ENCODE data around the gene GCAT.
A peak's percentile ranks its signal among the peaks of the same experiment; 100 is the strongest.
"Not testable (repeated sequence)": the region's sequence is repeated elsewhere in the genome, so short reads cannot be mapped to it uniquely, and the experiment has no call there.

The GCAT gene

DNA sequence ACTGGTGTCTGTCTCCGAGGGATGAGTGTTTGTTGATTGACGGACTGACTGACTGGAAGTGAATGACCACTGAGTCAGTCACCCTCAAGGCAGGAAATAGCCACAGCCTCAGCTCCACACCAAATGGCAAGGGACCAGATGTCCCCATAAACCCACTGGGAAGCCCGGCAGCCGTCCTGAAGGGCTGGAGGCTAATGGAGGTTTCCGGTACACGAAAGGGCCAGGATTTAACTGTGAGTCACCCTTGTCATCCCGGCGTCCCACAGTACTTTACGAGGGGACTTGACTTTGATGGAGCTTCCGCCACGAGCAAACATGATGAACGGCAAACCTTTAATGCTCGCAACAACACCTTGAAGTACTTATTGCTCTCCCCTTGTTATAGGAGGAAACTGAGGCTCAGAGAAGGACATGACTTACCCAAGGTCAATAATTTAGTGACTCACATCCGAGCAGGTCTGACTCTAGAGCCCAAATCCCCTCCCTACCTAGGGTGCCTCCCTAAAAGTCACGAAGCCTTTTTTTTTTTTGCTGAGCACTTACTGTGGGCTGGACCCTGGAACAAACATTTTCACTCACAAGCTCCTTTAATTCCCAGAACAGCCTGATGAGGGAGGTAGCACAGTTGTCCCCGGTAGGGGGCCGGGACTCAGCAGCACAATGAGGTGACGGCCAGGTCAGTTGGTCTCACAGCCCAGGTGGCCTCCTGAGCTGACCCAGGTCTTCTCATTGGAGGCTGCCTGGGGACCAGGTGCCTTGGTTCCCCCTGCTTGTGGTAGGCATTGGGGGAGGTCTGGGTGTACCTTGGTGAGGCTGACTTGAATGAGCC lies 25.2 kb upstream of the GCAT start:
- no peak for DNase-seq

DNA sequence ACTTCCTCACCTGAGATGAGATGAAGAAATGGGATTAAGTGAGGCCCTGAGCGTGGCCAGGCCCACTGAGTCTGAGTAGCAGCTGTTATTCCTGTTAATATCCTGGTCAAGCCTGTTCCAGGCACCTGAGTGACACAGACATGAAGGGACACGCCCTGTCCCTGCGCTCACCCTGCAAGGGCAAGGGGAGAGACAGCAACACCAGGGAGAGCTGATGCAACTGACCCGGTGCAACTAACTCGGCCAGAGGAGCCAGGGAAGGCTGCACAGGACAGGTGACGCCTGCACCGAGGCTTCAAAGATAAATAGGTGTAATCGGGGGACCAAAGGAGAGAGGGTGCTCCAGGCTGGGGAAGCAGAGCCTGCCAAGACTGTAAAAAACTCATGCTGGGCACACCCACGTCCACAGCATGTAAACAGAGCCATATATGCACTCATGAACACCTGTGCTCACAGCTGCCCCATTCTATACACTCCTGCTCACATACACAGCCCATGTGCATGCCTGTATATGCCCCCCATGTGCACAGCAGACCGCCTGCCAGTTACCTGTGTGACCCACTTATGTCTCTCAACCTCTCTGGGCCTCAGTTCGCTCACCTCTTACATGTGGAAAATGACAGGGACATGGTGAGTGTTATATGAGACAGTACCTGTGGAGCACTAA lies 22.8 kb upstream of the GCAT start:
- DNase-seq: no peak

DNA sequence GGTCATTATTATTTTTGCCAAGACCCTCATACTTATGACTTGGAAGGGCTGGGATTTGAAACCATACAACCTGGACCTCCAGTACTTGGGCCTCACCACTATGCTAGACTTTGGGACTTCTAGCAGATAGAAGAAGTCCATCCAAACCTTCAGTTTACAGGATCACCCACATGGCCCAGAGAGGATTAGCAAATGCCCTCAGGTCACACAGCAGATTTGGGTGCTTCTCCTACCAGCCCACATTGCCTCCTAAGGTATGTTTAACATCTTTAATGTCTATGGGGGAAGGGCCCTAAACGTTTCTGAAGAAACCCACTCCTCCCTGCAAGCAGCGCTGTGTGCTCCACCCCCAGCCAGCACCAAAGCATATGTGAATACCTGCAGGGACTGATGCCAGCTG lies 17.5 kb upstream of the GCAT start:
- no peak for DNase-seq

DNA sequence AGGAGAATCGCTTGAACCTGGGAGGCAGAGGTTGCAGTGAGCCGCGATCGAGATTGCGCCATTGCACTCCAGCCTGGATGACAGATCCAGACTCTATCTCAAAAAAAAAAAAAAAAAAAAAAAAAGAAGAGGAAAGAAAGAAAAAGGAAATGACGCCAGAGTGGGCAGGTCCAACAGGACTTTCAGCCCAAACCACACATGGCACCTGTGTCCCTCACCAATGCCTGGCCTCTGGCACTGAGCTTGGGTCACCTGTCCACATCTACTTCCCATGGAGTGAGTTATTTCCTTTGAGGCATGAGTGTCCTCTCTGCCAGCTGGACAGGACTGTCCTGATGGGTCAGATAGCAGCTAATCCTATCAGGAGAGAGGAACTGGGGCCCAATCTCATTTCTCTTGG lies 15.2 kb upstream of the GCAT start:
- DNase-seq: no peak

DNA sequence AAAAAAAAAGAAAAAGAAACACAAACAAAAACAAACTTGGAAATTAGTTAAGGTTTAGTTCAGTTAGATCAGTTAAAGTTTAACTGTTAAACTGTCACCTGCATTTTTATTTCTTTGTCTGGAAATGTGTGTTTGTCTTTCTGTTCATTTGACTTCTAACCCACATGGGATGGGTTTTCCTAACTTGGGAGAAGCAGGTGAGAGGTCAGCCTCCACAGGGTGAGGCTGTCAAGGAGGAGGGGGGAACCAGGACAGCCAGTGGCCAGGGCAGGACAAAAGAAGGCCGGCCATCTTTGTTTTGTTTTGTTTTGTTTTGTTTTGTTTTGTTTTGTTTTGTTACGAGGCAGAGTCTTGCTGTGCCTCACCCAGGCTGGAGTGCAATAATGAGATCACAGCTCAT lies 13.4 kb upstream of the GCAT start:
- no peak for DNase-seq

DNA sequence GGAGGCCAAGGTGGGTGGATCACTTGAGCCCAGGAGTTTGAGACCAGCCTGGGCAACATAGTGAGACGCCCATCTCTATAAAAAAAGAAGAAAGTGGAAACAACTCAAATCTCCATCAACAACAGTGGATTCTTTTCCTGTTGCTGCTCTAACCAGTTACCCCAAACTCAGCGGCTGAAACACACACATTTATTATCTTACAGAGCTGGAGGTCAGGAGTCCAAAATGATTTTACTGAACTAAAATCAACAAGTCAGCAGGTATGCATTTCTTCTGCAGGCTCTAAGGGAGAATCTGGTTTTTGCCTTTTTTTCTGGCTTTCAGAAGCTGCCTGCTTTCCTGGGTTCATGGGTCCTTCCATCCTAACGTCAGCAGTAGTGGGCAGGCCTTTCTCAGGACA lies 11.7 kb upstream of the GCAT start:
- no peak for DNase-seq

DNA sequence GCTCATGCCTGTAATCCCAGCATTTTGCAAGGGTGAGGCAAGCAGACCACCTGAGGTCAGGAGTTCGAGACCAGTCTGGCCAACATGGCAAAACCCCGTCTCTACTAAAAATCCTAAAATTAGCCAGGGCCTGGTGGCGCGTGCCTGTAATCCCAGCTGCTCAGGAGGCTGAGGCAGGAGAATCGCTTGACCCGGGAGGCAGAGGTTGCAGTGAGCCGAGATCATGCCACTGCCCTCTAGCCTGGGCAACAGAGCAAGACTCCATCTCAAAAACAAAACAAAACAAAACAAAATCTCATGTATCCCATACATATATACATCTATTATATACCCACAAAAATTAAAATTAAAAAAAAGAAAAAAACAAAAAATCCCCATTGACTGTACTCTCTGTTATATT lies 10.5 kb upstream of the GCAT start:
- not testable (repeated sequence) for DNase-seq

DNA sequence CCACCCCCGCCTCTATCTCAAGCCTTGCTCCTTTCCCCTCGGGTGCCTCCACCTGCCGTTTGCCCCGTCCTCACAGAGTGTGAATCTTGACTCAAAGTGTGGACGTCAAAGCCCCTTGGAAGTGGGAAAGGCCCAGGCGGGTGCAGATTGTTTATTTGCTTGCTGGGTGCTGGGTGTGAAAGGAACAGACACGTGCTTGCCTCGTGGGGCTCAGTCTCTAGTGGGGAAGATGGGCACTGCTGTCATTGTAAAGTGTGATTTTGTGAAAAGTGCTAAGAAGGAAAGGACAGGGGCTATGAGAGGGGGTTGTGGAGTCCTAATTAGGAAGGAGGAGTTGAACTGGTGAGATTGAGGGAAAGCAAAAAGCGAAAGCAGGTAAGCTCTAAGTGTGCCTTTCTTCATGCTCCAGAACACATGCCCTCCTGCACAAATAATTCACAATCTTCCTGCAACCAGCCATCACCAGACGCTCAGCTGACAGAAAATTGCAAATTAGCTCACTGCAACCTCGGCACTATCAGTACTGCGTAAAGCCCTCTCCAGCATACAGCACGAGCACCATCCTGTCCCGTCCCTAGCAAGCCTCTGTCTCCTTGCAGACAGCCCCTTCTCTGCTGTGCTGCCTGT lies 9.7 kb upstream of the GCAT start:
- DNase-seq: no peak

DNA sequence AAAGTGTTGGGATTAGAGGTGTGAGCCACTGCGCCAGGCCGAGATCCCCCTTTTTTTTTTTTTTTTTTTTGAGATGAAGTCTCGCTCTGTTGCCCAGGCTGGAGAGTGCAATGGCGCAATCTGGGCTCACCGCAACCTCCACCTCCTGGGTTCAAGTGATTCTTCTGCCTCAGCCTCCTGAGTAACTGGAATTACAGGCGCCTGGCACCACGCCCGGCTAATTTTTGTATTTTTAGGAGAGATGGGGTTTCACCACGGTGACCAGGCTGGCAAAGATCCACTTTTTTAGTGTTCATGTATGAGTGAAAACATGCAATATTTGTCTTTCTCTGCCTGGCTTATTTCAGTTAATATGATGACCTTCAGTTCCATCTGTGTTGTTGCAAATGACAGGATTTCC lies 7.8 kb upstream of the GCAT start:
- DNase-seq: not testable (repeated sequence)

DNA sequence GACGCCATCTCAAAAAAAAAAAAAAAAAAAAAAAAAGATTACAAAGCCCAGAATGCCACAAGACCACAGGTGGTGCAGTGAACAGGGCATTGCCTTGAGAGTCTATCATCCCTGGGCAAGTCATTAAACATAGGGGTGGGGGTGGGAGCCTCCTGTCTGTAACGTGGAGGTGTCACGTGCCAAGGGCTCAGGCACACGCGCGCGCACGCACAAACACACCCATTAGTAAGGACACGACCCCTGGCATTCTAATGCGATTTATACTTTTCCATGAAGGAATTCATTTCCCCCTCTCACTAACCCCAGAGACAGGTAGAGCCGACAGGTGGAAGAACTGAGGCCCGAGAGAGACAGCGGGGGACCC lies 5.8 kb upstream of the GCAT start:
- DNase-seq: peak; percentile 20 to 27

DNA sequence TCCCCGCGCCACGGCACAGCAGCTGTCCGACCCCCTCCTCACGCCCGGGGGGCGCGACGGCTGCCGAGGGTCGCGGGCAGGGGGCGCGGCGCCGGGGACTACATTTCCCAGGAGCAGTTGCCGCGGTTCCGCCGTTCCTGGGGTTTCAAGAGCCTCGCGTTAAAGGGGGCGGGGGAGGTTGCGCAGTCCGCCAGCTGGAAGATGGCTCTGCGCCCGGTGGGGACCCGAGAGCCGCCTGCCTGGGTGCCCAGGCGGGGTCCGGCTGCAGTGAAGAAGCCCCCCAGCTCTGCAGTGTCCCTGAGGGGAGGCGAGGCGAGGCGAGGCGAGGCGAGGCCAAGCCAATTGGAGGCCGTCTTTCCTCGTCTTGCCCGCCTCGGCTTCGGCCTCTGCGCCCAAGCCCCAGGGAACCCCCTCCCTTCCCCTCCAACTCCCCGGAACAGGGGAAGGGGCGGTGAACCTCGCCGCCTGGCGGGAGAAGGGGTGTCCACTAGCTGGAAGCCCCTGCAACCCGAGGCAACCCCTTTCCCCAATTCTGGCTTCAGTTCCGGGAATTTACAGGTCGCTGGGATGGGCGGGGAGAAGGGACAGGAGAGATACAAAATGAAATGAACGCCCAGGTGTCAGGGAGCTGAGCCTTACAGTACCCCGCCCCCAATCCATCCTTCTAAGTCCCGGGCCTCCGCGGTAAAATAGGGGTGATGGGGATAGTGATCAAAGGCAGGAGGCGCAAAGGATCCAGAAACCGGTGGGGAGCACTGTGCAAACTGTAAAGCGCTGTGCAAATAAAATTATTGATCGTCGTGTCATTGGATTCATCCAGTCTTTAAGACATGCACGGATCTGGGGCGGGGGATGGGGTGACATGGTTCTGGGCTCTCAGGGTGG lies 5.2 kb upstream of the GCAT start:
- DNase-seq: peak; percentile 34 to 79

DNA sequence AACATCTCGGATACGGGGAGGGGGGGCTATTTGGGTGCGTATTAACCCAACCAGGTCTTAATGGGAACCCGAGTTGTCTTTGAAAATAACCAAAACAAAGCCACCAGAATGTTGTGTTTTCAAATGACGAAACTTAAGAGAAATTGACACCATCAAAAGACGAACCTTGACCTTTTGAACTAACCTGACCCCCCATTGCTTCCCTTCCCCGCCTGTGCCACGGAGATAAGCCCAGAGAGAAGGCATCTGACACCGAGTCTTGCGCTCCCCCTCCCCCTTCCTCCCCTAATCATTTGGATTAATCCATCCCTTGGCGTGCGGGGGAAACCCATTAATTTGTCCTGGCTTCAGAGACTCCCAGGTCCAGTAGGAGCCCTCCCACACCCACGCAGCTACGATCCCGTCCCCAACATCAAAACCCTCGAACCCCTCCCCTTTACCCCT lies 4.5 kb upstream of the GCAT start:
- DNase-seq: peak in 1 of 2 experiments; percentile 41

DNA sequence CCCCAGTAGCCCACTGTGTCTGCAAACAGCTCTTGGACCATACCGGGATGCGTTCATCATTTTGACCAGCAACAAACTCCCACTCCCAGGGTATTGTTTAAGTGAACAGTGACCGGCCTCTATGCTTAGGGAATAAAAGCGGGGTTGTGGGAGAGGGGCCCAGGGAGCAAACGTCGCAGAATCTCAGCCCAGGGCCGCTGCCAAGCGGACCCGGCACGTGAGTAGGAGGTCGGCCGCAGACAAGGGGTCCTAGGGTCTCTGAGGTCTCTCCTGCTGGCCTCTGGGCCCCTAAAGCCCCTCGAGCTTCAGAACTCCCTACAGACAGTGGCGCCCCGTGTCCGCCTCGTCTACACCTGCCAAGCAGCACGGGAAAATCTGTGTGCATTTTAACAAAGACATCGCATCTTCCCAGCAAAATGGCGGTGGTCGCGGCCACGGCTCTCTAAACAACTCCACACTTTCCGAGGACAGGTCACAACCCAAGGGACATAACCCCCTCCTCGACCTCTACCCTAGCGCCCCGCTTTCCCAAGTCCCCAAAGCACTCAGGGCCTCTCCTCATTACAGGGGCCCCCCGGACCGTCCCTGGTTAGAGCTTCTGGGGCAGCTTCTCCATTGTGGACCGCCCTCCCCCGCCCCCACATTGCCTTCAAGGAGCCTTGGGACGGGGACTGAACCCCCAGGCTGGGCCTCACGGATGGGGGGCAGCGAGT lies 3.9 kb upstream of the GCAT start:
- DNase-seq: no peak

DNA sequence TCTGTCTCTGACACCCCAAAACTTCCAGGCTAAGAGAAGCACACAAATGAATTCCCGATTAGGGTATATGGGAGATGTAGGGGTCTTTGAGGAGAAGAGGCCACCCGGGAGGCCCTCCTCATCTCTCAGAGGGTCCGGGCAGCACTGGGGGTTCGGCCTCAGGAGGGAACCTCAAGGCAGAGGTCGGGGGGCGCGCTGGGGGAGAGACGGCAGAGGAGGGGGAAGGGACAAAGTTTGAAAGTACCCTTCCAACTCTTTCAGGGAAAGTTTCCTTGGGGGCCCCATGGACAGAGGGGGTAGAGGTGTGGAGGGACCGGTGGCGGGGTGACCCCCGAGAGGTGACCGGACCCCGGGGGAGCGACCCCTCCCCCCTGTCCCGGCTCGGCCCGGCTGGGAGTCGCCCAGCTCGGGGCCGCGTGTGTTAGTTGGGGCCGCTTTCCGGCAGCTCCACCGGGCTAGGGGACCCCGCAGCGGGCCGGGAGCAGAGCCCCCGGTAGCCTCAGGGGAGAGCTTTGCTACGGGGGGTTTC lies 3.3 kb upstream of the GCAT start:
- DNase-seq: no peak

DNA sequence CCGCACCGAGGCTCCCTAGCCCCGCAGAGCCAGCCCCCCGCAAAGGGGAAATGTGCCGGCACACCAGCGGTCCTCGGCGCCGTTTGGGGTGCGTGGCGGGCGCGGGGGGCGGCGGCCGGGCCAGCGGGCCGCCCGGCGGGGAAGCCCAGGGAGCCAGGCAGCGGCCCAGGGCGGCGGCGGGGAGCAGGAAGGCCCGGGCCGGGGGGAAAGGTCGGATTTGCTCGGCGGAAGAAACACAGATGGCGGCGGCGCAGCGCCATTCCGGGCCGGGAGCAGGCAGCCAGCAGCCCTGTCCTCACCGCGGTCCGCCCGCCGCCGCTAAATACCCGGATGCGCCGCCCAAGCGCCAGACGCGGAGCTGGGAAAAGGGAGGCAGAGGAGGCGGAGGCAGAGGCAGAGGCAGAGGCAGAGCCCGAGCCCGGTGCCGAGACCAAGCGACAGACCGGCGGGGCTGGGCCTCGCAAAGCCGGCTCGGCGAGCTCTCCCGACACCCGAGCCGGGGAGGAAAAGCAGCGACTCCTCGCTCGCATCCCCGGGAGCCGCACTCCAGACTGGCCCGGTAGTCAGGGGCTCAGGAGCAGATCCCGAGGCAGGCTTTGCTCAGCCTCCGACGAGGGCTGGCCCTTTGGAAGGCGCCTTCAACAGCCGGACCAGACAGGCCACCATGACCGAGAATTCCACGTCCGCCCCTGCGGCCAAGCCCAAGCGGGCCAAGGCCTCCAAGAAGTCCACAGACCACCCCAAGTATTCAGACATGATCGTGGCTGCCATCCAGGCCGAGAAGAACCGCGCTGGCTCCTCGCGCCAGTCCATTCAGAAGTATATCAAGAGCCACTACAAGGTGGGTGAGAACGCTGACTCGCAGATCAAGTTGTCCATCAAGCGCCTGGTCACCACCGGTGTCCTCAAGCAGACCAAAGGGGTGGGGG lies 2.6 kb upstream of the GCAT start:
- peak; percentile 65 to 66 for DNase-seq

DNA sequence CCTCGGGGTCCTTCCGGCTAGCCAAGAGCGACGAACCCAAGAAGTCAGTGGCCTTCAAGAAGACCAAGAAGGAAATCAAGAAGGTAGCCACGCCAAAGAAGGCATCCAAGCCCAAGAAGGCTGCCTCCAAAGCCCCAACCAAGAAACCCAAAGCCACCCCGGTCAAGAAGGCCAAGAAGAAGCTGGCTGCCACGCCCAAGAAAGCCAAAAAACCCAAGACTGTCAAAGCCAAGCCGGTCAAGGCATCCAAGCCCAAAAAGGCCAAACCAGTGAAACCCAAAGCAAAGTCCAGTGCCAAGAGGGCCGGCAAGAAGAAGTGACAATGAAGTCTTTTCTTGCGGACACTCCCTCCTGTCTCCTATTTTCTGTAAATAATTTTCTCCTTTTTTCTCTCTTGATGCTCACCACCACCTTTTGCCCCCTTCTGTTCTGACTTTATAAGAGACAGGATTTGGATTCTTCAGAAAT lies 1.9 kb upstream of the GCAT start:
- no peak for DNase-seq

DNA sequence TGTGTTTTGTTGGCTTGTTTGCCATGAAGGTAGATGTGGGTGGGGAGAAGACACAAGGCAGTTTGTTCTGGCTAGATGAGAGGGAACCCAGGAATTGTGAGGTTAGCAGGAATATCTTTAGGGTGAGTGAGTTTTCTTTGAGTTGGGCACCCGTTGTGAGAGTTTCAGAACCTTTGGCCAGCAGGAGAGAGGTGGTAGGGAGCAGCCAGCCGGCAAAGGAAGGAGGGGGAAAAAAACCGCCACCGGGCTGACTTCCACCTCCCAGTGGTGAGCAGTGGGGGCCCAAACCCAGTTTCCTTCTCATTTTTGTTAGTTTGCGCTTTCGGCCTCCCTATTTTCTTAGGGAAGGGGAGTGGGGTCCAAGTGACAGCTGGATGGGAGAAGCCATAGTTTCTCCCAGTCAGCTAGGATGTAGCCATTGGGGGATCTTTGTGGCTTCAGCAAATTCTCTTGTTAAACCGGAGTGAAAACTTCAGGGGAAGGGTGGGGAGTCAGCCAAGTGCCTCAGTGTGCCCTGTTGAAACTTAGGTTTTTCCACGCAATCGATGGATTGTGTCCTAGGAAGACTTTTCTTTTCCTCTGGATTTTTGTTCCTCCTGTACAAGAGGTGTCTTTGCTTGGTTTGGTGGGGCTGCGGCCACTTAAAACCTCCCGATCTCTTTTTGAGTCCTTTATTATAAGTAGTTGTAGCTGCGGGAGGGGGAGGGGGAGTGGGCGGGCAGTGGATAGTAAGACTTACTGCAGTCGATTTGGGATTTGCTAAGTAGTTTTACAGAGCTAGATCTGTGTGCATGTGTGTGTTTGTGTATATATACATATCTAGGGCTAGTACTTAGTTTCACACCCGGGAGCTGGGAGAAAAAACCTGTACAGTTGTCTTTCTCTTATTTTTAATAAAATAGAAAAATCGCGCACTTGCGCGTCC lies 1.1 kb upstream of the GCAT start:
- DNase-seq: no peak

DNA sequence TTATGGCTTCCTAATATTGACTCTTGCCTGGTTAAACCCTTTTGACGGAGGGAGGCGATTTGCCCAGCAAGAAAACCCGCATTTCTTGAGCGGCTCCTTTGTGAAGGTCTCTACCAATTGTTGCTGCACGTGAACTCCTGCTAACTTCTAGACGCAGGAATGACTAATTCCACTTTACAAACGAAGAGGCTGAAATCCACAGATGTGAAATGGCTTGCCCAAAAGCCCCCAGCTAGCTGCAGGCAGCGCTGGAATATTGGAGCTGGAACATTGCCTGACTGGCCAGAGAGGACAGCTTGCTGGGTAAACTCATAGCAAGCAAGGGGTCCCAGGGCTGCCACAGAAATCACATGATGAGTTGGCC lies 542 bp downstream of the GCAT start:
- no peak for DNase-seq

DNA sequence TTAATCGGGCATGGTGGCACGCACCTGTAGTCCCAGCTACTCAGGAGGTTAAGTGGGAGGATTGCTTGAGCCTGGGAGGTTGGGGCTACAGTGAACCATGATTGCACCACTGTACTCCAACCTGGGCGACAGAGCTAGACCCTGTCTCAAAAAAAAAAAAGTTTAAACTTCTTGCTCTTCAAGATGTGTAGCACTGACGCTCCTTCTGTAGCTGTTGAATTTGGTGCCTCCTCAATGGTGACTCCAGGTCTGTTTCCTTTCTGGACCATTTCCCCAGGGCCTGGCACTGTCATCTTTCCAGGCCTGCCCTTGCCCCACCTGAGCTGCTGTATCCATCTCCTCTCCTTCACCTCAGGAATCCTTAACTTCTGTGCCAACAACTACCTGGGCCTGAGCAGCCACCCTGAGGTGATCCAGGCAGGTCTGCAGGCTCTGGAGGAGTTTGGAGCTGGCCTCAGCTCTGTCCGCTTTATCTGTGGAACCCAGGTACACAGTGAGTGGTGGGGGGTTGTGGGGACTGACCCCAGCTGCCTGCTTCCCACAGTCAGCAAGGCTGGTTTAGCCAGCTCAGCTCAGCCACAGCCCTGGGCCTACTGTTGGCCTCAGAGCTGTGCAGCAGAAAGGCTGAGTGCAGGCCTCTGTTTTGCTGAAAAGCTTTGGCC lies 2.1 kb downstream of the GCAT start:
- DNase-seq: no peak
